Right lobe of liver (tissue), 4 donors: Measurements from ENCODE around the gene RSF1.

Experiments used
- CTCF ChIP-seq, 4 donors: fragments of 200-600 bp in 3 of 4; fragments of 450-650 bp in 1 of 4; IDR thresholded peaks; one replicate each; pipeline versions ENCODE4 v1.5.1 to v1.8.0; 2016 to 2022; ENCODE audit warnings: antibody characterized with exemption in 4 of 4, mild to moderate bottlenecking in 2 of 4
- POLR2A ChIP-seq: fragments of 450-650 bp; IDR thresholded peaks from one replicate; pipeline ENCODE4 v1.6.1; 2017; ENCODE audit warnings: antibody characterized with exemption, mild to moderate bottlenecking
- donor health status: DM: no; HTN: no; CAD: no.
- donor health status: DM: no; HTN: no; CAD: no.
- donor health status: DM: no; HTN: yes; CAD: no.

GRCh38 chr11:77611921-77612320 is 208.6 kb downstream of the RSF1 start:
- TF ChIP-seq POLR2A (no peak), CTCF (IDR thresholded peaks at IDR 0.05) (no peak)
